ENCODE measurements around the gene CCR3.

Gene CCR3

DNA sequence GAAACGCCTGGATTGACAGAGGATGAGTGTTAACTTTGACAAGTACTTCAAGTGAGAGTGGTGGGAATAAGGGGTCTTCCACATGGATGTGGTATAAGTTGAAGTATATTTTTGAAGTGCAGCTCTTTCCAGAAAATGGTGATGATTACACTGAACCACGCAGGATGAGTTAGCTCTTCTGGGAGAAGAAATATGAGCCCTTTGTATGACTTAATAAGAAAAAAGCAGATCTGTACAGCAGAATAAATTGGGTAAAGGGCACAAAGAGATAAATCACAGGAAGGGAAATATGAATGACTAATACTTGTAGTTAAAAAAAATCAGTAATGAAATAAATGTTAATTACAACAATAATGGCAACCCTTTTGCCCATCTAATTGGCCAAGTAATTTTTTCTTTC lies 1.3 kb downstream of the CCR3 start:
- no peak for DNase-seq (ENCODE audit: low read depth, low spot score)
- H3K9ac ChIP-seq (ENCODE audit: insufficient read length) = no peak overlapping the region
- TF ChIP-seq FOXP2 (optimal IDR thresholded peaks at IDR 0.05; ENCODE audit: control extremely low read depth, extremely low read length, insufficient read depth) (no peak), EZH2 (IDR thresholded peaks at IDR 0.05) (no peak), POLR2AphosphoS5 (IDR thresholded peaks at IDR 0.05; ENCODE audit: borderline replicate concordance, low read depth, low read length) (no peak)
- H3K27ac ChIP-seq = no peak overlapping the region
- no peaks in the 10 kb centered on the region for H3K9me3 ChIP-seq (ENCODE audit: low read depth, low read length)
- H3K4me3 ChIP-seq = no peak overlapping the region
- no peaks in the 10 kb centered on the region for H3K36me3 ChIP-seq (ENCODE audit: insufficient read depth, low read length)

DNA sequence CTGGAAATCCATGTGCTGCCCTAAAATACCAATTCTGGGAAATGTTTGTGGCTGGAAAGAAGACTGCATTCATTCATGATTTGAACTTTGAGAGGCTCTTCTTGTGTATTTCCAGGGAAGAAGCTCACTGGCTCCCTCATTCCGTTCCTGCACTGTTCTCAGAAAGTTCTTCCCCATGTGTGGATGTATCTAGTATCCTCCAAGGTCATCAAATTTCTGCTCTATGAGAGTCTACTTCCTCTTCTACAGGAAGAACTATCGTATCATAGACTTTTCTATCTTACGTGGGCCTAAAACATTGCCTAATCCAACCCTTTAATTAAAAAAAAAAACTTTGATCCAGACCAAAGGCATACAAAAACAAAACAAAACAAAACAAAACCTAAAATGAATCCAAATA lies 2.9 kb downstream of the CCR3 start:
- Histone ChIP-seq H3K36me3 (ENCODE audit: insufficient read depth, low read length) (no peaks in the 10 kb centered on the region), H3K9me3 (ENCODE audit: low read depth, low read length) (no peaks in the 10 kb centered on the region), H3K27ac (no peak overlapping the region), H3K4me3 (no peak overlapping the region), H3K9ac (ENCODE audit: insufficient read length) (no peak overlapping the region)
- DNase-seq (ENCODE audit: low read depth, low spot score) = no peak
- TF ChIP-seq POLR2AphosphoS5 (IDR thresholded peaks at IDR 0.05; ENCODE audit: borderline replicate concordance, low read depth, low read length) = no peak
- no peak for TF ChIP-seq FOXP2 (optimal IDR thresholded peaks at IDR 0.05; ENCODE audit: control extremely low read depth, extremely low read length, insufficient read depth)
- no peak for TF ChIP-seq EZH2 (IDR thresholded peaks at IDR 0.05)

GRCh38 chr3:46252980-46253379 lies 10.7 kb downstream of the CCR3 start:
- no peak overlapping the region for H3K27ac ChIP-seq
- TF ChIP-seq EZH2 (IDR thresholded peaks at IDR 0.05) (no peak), POLR2AphosphoS5 (IDR thresholded peaks at IDR 0.05; ENCODE audit: borderline replicate concordance, low read depth, low read length) (no peak)
- DNase-seq (ENCODE audit: low read depth, low spot score) = no peak
- H3K36me3 ChIP-seq (ENCODE audit: insufficient read depth, low read length) = no peaks in the 10 kb centered on the region
- H3K9me3 ChIP-seq (ENCODE audit: low read depth, low read length) = no peaks in the 10 kb centered on the region
- H3K9ac ChIP-seq (ENCODE audit: insufficient read length) = no peak overlapping the region
- H3K4me3 ChIP-seq = no peak overlapping the region

- DNase-seq (ENCODE audit: low read depth, low spot score) = no peak
Measured at GRCh38 chr3:46258525-46258924, 16.3 kb downstream of the CCR3 start.

GRCh38 chr3:46261926-46262594 lies 19.8 kb downstream of the CCR3 start:
- Histone ChIP-seq H3K4me3 (no peak overlapping the region), H3K27ac (no peak overlapping the region), H3K9ac (ENCODE audit: insufficient read length) (no peak overlapping the region), H3K9me3 (ENCODE audit: low read depth, low read length) (no peaks in the 10 kb centered on the region), H3K36me3 (ENCODE audit: insufficient read depth, low read length) (no peaks in the 10 kb centered on the region)
- no peak for DNase-seq (ENCODE audit: low read depth, low spot score)
- no peak for TF ChIP-seq POLR2AphosphoS5 (IDR thresholded peaks at IDR 0.05; ENCODE audit: borderline replicate concordance, low read depth, low read length)
- TF ChIP-seq EZH2 (IDR thresholded peaks at IDR 0.05) = no peak

More at GRCh38 chr3:46258525-46258924, 16.3 kb downstream of the CCR3 start:
- no peak overlapping the region for H3K4me3 ChIP-seq
- no peaks in the 10 kb centered on the region for H3K9me3 ChIP-seq (ENCODE audit: low read depth, low read length)
- H3K36me3 ChIP-seq (ENCODE audit: insufficient read depth, low read length) = no peaks in the 10 kb centered on the region
- TF ChIP-seq POLR2AphosphoS5 (IDR thresholded peaks at IDR 0.05; ENCODE audit: borderline replicate concordance, low read depth, low read length) = no peak
- no peak overlapping the region for H3K9ac ChIP-seq (ENCODE audit: insufficient read length)
- H3K27ac ChIP-seq = no peak overlapping the region

DNA sequence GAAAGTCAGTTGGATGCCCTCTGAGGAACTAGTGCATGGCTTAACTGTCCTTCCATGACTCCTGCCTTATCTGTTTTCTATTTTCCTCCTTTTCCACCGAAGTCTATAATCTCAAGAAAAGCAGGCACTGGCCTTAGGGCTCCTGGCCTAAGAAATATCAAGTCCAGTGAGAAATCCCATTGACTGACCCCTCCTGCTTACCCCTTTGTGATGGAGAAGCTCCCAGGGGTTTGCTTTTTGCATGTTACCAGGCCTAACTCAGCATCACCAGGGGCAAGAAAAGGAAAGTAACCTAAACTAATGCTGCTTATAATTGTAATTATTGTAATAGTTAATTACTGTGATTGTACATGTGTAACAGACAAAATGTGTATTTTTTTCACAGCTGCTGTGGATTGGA lies 21.7 kb downstream of the CCR3 start:
- DNase-seq (ENCODE audit: low read depth, low spot score) = no peak
- Histone ChIP-seq H3K4me3 (no peak overlapping the region), H3K9ac (ENCODE audit: insufficient read length) (no peak overlapping the region), H3K27ac (no peak overlapping the region), H3K36me3 (ENCODE audit: insufficient read depth, low read length) (no peaks in the 10 kb centered on the region), H3K9me3 (ENCODE audit: low read depth, low read length) (no peaks in the 10 kb centered on the region)
- no peak for TF ChIP-seq FOXP2 (optimal IDR thresholded peaks at IDR 0.05; ENCODE audit: control extremely low read depth, extremely low read length, insufficient read depth)
- no peak for TF ChIP-seq POLR2AphosphoS5 (IDR thresholded peaks at IDR 0.05; ENCODE audit: borderline replicate concordance, low read depth, low read length)
- no peak for TF ChIP-seq EZH2 (IDR thresholded peaks at IDR 0.05)

DNA sequence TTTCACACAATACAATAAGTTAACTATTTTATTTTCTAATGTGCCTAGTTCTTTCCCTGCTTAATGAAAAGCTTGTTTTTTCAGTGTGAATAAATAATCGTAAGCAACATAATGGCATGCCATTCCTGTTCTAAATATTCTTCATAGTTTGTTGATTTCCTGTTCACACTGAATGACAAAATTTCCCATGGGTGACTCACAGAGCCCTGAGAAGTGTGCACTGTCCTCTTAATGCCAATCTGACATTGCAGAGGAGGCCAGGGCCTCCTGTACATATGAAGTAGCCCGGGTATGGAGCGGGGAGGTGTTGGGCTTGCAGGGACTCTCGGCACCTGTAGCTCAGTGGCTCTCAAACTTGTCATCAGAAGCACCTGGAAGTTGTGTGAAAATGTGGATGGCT lies 24.3 kb downstream of the CCR3 start:
- no peaks in the 10 kb centered on the region for H3K9me3 ChIP-seq (ENCODE audit: low read depth, low read length)
- H3K27ac ChIP-seq = no peak overlapping the region
- H3K4me3 ChIP-seq = no peak overlapping the region
- DNase-seq (ENCODE audit: low read depth, low spot score) = no peak
- TF ChIP-seq FOXP2 (optimal IDR thresholded peaks at IDR 0.05; ENCODE audit: control extremely low read depth, extremely low read length, insufficient read depth) (no peak), EZH2 (IDR thresholded peaks at IDR 0.05) (no peak), POLR2AphosphoS5 (IDR thresholded peaks at IDR 0.05; ENCODE audit: borderline replicate concordance, low read depth, low read length) (no peak)
- no peak overlapping the region for H3K9ac ChIP-seq (ENCODE audit: insufficient read length)
- no peaks in the 10 kb centered on the region for H3K36me3 ChIP-seq (ENCODE audit: insufficient read depth, low read length)

DNA sequence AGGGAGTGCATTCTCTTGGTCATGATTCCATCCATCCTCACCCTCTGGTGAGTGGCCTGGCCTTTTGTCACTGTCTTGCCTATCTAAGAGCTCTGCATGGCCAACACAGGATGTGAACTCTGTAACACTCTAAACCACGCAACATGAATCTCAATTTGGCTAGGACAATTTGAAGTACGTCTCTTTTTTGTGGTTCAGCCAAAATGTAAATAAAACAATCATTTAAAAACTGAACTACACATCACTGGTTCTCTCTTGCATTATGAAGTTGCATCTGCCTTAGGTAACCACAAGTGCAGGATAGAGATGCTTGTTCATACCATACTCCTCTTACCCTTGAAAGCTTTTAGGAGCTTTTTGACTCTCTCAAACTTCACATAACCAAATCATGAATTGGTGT lies 27.3 kb downstream of the CCR3 start:
- no peaks in the 10 kb centered on the region for H3K36me3 ChIP-seq (ENCODE audit: insufficient read depth, low read length)
- TF ChIP-seq POLR2AphosphoS5 (IDR thresholded peaks at IDR 0.05; ENCODE audit: borderline replicate concordance, low read depth, low read length) (no peak), FOXP2 (optimal IDR thresholded peaks at IDR 0.05; ENCODE audit: control extremely low read depth, extremely low read length, insufficient read depth) (no peak), EZH2 (IDR thresholded peaks at IDR 0.05) (no peak)
- no peak for DNase-seq (ENCODE audit: low read depth, low spot score)
- H3K4me3 ChIP-seq = no peak overlapping the region
- no peaks in the 10 kb centered on the region for H3K9me3 ChIP-seq (ENCODE audit: low read depth, low read length)
- H3K9ac ChIP-seq (ENCODE audit: insufficient read length) = no peak overlapping the region
- no peak overlapping the region for H3K27ac ChIP-seq

GRCh38 chr3:46270474-46270873 lies 28.2 kb downstream of the CCR3 start:
- no peak overlapping the region for H3K27ac ChIP-seq
- no peak overlapping the region for H3K9ac ChIP-seq (ENCODE audit: insufficient read length)
- TF ChIP-seq EZH2 (IDR thresholded peaks at IDR 0.05) (no peak), FOXP2 (optimal IDR thresholded peaks at IDR 0.05; ENCODE audit: control extremely low read depth, extremely low read length, insufficient read depth) (no peak), POLR2AphosphoS5 (IDR thresholded peaks at IDR 0.05; ENCODE audit: borderline replicate concordance, low read depth, low read length) (no peak)
- H3K9me3 ChIP-seq (ENCODE audit: low read depth, low read length) = no peaks in the 10 kb centered on the region
- DNase-seq (ENCODE audit: low read depth, low spot score) = no peak
- no peaks in the 10 kb centered on the region for H3K36me3 ChIP-seq (ENCODE audit: insufficient read depth, low read length)
- no peak overlapping the region for H3K4me3 ChIP-seq
